ENCODE results near the gene NVL.
"Not testable (repeated sequence)": the region's sequence is repeated elsewhere in the genome, so short reads cannot be mapped to it uniquely, and the experiment has no call there.

The NVL gene

DNA sequence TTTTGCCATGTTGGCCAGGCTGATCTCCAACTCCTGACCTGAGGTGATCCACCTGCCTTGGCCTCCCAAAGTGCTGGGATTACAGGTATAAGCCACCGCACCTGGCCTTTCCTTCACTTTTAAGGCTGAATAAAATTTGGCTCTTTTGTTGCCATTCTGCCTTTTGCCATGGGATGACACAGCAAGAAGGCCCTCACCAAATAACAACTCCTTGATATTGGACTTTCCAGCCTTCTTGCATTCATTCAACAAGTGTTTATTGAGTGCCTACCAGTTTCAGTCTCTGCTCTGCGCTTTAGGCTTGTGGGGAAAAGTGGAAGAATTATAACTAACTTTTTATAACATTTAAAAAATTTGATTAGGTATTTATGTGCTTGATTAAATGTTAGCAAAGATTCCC lies 1.9 kb upstream of the NVL start:
- no peaks in the 10 kb centered on the region for H3K27me3 ChIP-seq (ENCODE audit: control insufficient read depth, insufficient read depth, low read length)
- H3K36me3 ChIP-seq (ENCODE audit: control insufficient read depth, insufficient read depth, low read length) = no peaks in the 10 kb centered on the region
- H3K9ac ChIP-seq (ENCODE audit: low read depth, low read length) = no peak overlapping the region
- no peaks in the 10 kb centered on the region for H3K9me3 ChIP-seq (ENCODE audit: control insufficient read depth, insufficient read depth, low read length)
- H3K4me3 ChIP-seq (ENCODE audit: low read depth, low read length) = no peak overlapping the region
- peaks cover 4% of the 10 kb centered on the region for H3K4me1 ChIP-seq (ENCODE audit: control insufficient read depth, insufficient read depth, low read length)

DNA sequence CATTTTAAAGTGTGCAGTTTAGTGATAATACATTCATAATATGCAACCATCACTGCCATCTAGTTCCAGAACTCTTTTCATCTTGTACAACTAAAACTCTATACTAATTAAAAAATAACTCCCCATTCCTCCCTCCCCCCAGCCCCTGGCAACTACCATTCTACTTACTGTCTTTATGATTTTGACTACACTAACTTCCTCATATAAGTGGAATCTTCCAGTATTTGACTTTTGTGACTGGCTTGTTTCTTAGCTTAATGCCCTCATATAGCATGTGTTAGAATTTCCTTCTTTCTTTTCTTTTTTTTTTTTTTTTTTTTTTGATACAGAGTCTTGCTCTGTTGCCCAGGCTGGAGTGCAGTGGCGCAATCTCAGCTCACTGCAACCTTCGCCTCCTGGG lies 1.4 kb upstream of the NVL start:
- H3K9me3 ChIP-seq (ENCODE audit: control insufficient read depth, insufficient read depth, low read length) = no peaks in the 10 kb centered on the region
- H3K4me1 ChIP-seq (ENCODE audit: control insufficient read depth, insufficient read depth, low read length) = peaks cover 4% of the 10 kb centered on the region
- no peaks in the 10 kb centered on the region for H3K27me3 ChIP-seq (ENCODE audit: control insufficient read depth, insufficient read depth, low read length)
- H3K9ac ChIP-seq (ENCODE audit: low read depth, low read length) = no peak overlapping the region
- no peak overlapping the region for H3K4me3 ChIP-seq (ENCODE audit: low read depth, low read length)
- no peaks in the 10 kb centered on the region for H3K36me3 ChIP-seq (ENCODE audit: control insufficient read depth, insufficient read depth, low read length)

DNA sequence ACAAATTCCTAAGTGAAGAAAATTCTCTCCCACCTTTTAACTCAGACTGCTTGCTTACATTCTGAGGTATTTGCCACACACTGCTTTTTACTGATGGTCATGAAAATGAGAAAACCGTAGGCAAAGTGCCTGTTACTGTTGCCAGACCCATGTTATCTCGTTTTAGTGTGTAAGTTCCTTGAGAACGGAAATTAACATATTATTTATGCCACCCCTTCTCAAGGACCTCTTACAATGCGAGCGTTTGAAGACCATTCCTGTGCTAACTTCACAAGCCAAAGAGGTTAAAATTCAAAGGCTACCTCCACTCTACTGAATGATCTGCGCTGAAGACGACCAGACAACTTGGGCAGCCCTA lies 509 bp downstream of the NVL start:
- H3K4me3 ChIP-seq (ENCODE audit: low read depth, low read length) = peak overlapping the region; percentile 97
- no peaks in the 10 kb centered on the region for H3K27me3 ChIP-seq (ENCODE audit: control insufficient read depth, insufficient read depth, low read length)
- H3K4me1 ChIP-seq (ENCODE audit: control insufficient read depth, insufficient read depth, low read length) = peaks cover 4% of the 10 kb centered on the region
- peak overlapping the region; percentile 91 for H3K9ac ChIP-seq (ENCODE audit: low read depth, low read length)
- no peaks in the 10 kb centered on the region for H3K9me3 ChIP-seq (ENCODE audit: control insufficient read depth, insufficient read depth, low read length)
- no peaks in the 10 kb centered on the region for H3K36me3 ChIP-seq (ENCODE audit: control insufficient read depth, insufficient read depth, low read length)

DNA sequence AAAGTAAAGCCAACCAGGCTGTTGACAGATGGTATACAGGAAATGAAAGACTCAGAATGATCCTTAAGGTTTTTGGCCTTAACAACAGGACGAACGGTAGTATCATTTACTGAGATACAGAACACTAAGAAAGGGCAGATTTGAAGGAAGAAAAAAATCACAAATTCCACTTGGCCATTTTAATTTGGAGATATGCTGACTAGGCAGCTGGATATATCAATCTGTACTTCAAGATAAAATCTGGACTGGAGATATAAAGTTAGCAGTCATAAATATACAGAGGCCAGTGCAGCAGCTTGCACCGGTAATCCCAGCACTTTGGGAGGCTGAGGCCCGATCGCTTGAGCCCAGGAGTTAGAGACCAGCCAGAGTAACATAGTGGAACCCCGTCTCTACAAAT lies 1.3 kb downstream of the NVL start:
- no peaks in the 10 kb centered on the region for H3K27me3 ChIP-seq (ENCODE audit: control insufficient read depth, insufficient read depth, low read length)
- H3K36me3 ChIP-seq (ENCODE audit: control insufficient read depth, insufficient read depth, low read length) = no peaks in the 10 kb centered on the region
- no peak overlapping the region for H3K9ac ChIP-seq (ENCODE audit: low read depth, low read length)
- no peaks in the 10 kb centered on the region for H3K9me3 ChIP-seq (ENCODE audit: control insufficient read depth, insufficient read depth, low read length)
- H3K4me1 ChIP-seq (ENCODE audit: control insufficient read depth, insufficient read depth, low read length) = peaks cover 4% of the 10 kb centered on the region
- H3K4me3 ChIP-seq (ENCODE audit: low read depth, low read length) = peak overlapping the region; percentile 0

DNA sequence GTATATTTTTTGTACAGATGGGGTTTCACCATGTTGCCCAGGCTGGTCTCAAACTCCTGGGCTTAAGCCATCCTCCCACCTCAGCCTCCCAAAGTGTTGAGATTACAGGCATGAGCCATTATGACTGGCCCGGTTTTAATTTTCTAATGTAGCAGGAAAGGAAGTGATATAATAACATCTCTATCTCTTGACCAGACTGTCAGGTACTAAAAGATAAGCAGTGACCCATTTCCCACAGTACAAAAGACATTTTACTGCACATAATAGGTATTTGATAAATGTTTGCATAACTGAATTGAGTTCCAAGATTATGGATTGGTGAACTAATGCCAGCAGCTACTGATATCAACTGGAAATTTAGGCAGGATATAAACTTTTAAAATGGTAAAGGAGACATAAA lies 4.0 kb downstream of the NVL start:
- no peaks in the 10 kb centered on the region for H3K27me3 ChIP-seq (ENCODE audit: control insufficient read depth, insufficient read depth, low read length)
- peaks cover 4% of the 10 kb centered on the region for H3K4me1 ChIP-seq (ENCODE audit: control insufficient read depth, insufficient read depth, low read length)

DNA sequence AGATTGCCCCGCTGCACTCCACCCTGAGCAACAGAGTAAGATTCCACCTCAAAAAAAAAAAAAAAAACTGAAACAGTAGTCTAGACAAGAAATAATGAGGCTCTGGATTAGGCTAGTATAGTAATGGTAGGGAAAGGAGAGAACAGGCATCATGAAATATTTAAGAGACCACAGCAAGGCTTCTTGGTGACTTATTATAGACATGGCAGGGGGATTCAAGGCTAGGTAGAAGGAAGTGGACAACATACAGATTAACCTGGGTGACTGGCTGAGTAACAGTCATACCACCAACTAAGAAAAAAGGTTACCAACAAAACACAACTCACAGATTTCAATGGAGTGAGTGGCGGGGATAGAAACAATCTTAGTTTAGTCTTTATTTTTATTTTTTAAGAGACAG lies 8.3 kb downstream of the NVL start:
- Histone ChIP-seq H3K36me3 (ENCODE audit: control insufficient read depth, insufficient read depth, low read length) (peaks cover 4% of the 10 kb centered on the region), H3K27me3 (ENCODE audit: control insufficient read depth, insufficient read depth, low read length) (no peaks in the 10 kb centered on the region), H3K4me3 (ENCODE audit: low read depth, low read length) (no peak overlapping the region), H3K4me1 (ENCODE audit: control insufficient read depth, insufficient read depth, low read length) (no peaks in the 10 kb centered on the region), H3K9me3 (ENCODE audit: control insufficient read depth, insufficient read depth, low read length) (no peaks in the 10 kb centered on the region), H3K9ac (ENCODE audit: low read depth, low read length) (no peak overlapping the region)

More for the DNA sequence above, 4.0 kb downstream of the NVL start:
- Histone ChIP-seq H3K4me3 (ENCODE audit: low read depth, low read length) (no peak overlapping the region), H3K36me3 (ENCODE audit: control insufficient read depth, insufficient read depth, low read length) (no peaks in the 10 kb centered on the region), H3K9ac (ENCODE audit: low read depth, low read length) (no peak overlapping the region), H3K9me3 (ENCODE audit: control insufficient read depth, insufficient read depth, low read length) (no peaks in the 10 kb centered on the region)

DNA sequence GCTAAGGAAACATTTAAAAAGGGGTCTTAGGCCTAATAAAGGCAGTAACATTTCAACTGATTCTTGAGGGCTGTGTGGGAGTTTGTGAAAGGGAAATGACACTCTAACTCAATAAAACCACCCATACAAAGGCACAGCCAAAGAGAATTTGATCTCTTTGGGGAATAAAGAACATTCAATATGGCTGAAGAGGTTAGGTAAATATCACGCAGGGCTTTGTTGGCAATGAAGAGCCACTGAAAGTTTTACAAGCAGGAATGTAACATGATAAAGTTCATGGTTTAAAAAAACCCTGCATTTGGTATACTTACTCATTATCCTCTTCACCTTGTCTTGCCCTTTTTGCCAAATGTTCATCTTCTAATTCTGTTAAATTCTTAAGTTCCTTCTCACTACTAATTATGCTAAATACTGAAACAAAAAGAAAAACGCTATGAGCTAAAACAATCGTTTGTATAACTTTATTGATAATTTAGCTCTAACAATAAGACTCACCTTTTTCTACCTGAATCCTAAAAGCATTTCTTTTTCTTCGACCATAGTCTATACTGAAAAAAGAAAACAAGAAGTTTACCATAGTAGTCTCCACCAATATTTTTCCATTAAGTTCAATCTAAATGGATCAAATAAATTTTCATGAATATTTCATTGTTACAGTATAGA lies 12.5 kb downstream of the NVL start:
- no peaks in the 10 kb centered on the region for H3K9me3 ChIP-seq (ENCODE audit: control insufficient read depth, insufficient read depth, low read length)
- H3K4me3 ChIP-seq (ENCODE audit: low read depth, low read length) = no peak overlapping the region
- no peaks in the 10 kb centered on the region for H3K27me3 ChIP-seq (ENCODE audit: control insufficient read depth, insufficient read depth, low read length)
- H3K9ac ChIP-seq (ENCODE audit: low read depth, low read length) = no peak overlapping the region
- peaks cover 4% of the 10 kb centered on the region for H3K36me3 ChIP-seq (ENCODE audit: control insufficient read depth, insufficient read depth, low read length)
- no peaks in the 10 kb centered on the region for H3K4me1 ChIP-seq (ENCODE audit: control insufficient read depth, insufficient read depth, low read length)

DNA sequence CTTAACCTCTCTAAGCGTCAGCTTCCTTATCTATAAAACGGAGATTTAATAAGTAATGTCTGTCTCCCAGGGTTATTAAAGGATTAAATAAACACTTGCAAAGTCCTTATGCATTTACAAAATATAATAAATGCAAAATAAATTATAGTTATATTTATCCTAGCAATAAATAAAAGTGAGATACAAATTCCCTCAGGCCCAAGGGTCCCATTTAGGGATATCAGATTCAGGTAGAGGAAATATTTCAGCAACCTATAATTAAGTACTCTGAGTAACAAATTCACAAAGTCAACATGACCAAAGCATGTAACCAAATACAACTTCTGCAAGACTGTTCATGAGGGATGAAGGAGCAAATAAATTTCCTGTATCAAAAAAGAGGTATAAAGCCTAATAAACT lies 17.9 kb downstream of the NVL start:
- Histone ChIP-seq H3K36me3 (ENCODE audit: control insufficient read depth, insufficient read depth, low read length) (peaks cover 10% of the 10 kb centered on the region), H3K27me3 (ENCODE audit: control insufficient read depth, insufficient read depth, low read length) (no peaks in the 10 kb centered on the region), H3K9ac (ENCODE audit: low read depth, low read length) (no peak overlapping the region), H3K4me3 (ENCODE audit: low read depth, low read length) (no peak overlapping the region), H3K4me1 (ENCODE audit: control insufficient read depth, insufficient read depth, low read length) (no peaks in the 10 kb centered on the region), H3K9me3 (ENCODE audit: control insufficient read depth, insufficient read depth, low read length) (no peaks in the 10 kb centered on the region)

DNA sequence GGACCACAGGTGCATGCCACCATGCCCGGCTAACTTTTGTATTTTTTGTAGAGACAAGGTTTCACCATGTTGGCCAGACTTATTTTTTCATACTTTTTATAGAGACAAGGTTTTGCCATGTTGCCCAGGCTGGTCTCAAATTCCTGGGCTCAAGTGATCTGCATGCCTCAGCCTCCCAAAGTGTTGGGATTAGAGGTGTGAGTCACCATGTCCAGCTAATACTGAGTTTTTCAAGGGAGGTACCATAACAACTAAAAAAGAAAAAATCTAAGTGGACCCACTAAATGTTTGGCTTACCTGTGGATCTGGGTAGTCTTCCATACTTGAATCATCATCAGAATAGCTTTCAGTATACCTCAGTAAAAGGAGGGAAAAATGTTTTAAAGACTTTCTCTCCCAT lies 18.5 kb downstream of the NVL start:
- H3K4me3 ChIP-seq (ENCODE audit: low read depth, low read length); H3K27me3 ChIP-seq (ENCODE audit: control insufficient read depth, insufficient read depth, low read length); H3K4me1 ChIP-seq (ENCODE audit: control insufficient read depth, insufficient read depth, low read length); H3K9ac ChIP-seq (ENCODE audit: low read depth, low read length); H3K9me3 ChIP-seq (ENCODE audit: control insufficient read depth, insufficient read depth, low read length): not testable (repeated sequence)
- peaks cover 12% of the 10 kb centered on the region for H3K36me3 ChIP-seq (ENCODE audit: control insufficient read depth, insufficient read depth, low read length)

DNA sequence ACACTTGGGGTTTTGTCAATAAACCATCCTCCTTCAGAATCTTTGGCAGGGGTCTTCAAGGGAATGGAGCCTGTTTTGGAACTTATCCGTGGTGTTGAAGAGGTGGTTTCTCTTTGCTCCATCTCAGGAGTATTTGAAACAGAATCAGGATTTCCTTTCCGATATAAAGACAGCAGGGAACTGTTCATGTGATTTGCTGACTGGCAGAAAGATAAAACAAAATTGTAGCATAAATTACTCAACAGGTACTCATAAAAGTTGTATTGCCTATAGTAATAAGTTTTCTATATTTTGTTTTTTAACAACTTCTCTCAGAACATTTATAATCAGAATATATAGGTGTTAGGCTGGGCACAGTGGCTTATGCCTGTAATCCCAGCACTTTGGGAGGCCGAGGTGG lies 21.9 kb downstream of the NVL start:
- Histone ChIP-seq H3K4me1 (ENCODE audit: control insufficient read depth, insufficient read depth, low read length) (no peaks in the 10 kb centered on the region), H3K9me3 (ENCODE audit: control insufficient read depth, insufficient read depth, low read length) (no peaks in the 10 kb centered on the region), H3K9ac (ENCODE audit: low read depth, low read length) (no peak overlapping the region), H3K4me3 (ENCODE audit: low read depth, low read length) (no peak overlapping the region), H3K27me3 (ENCODE audit: control insufficient read depth, insufficient read depth, low read length) (no peaks in the 10 kb centered on the region), H3K36me3 (ENCODE audit: control insufficient read depth, insufficient read depth, low read length) (peaks cover 30% of the 10 kb centered on the region)

DNA sequence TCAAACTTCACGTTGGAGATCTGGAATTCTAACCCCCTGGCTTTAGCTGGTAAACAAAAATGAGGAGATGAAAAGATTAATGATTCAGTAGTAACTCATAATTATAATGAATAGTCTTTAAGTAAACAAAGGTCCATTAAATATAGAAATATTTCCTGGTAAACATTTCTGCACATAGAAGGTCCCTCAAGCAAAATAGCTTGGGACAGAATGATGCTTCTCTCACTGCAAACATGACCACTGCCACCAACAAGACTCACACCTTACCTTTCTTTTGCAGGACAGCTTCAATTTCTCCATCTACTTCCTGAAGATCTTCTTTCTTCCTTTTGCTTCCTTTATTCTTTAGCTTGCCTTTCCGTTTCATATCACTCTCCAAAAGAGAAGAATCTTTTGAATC lies 25.2 kb downstream of the NVL start:
- Histone ChIP-seq H3K27me3 (ENCODE audit: control insufficient read depth, insufficient read depth, low read length) (no peaks in the 10 kb centered on the region), H3K4me1 (ENCODE audit: control insufficient read depth, insufficient read depth, low read length) (no peaks in the 10 kb centered on the region), H3K9ac (ENCODE audit: low read depth, low read length) (no peak overlapping the region), H3K9me3 (ENCODE audit: control insufficient read depth, insufficient read depth, low read length) (no peaks in the 10 kb centered on the region), H3K36me3 (ENCODE audit: control insufficient read depth, insufficient read depth, low read length) (peaks cover 42% of the 10 kb centered on the region), H3K4me3 (ENCODE audit: low read depth, low read length) (no peak overlapping the region)

DNA sequence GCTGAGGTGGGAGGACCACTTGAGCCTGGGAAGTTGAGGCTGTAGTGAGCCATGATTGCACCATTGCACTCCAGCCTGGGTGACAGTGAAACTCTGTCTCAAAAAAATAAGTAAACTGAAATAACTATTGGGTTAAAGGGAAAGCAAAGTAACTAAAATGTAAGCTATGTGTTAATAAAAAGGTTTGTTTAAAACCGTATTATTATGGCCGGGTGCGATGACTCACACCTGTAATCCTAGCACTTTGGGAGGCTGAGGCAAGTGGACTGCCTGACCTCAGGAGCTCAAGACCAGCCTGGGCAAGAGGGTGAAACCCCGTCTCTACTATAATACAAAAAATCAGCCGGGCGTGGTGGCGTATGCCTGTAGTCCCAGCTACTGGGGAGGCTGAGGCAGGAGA lies 27.0 kb downstream of the NVL start:
- Histone ChIP-seq H3K36me3 (ENCODE audit: control insufficient read depth, insufficient read depth, low read length) (peaks cover 45% of the 10 kb centered on the region), H3K9me3 (ENCODE audit: control insufficient read depth, insufficient read depth, low read length) (no peaks in the 10 kb centered on the region), H3K9ac (ENCODE audit: low read depth, low read length) (no peak overlapping the region), H3K4me3 (ENCODE audit: low read depth, low read length) (no peak overlapping the region), H3K4me1 (ENCODE audit: control insufficient read depth, insufficient read depth, low read length) (no peaks in the 10 kb centered on the region), H3K27me3 (ENCODE audit: control insufficient read depth, insufficient read depth, low read length) (no peaks in the 10 kb centered on the region)
